GM21526 (cell line): ENCODE measurements around the gene GALNT4.

Experiments
- ATAC-seq: cut with Tn5 transposase; IDR thresholded peaks from one replicate; pipeline ENCODE4 v1.9.1; 2021; ENCODE audit warnings: moderate library complexity; ENCODE audit not compliant: unreplicated experiment, low FRiP score

The GALNT4 gene

GRCh38 chr12:89537389-89537788 lies 12.8 kb upstream of the GALNT4 start:
- ATAC-seq: no peak

- no peak for ATAC-seq
Measured at GRCh38 chr12:89529738-89530137, 5.1 kb upstream of the GALNT4 start.

- no peak for ATAC-seq
Measured at GRCh38 chr12:89528434-89528833, 3.8 kb upstream of the GALNT4 start.

- ATAC-seq: peak; percentile 68
Measured at GRCh38 chr12:89525824-89526770, 1.5 kb upstream of the GALNT4 start, which contains the start of gene POC1B. TSS of gene POC1B (minus strand) at chr12:89526047. CDS start at chr12:89525895, 152 bp downstream.

- ATAC-seq: peak; percentile 23
Measured at GRCh38 chr12:89525305-89525823, 768 bp upstream of the GALNT4 start.

- no peak for ATAC-seq
Measured at GRCh38 chr12:89523843-89524540, 604 bp downstream of the GALNT4 start.

GRCh38 chr12:89523393-89523792 lies 1.2 kb downstream of the GALNT4 start:
- ATAC-seq: no peak

GRCh38 chr12:89521364-89522223 lies 3.0 kb downstream of the GALNT4 start:
- ATAC-seq: no peak

- no peak for ATAC-seq
Measured at GRCh38 chr12:89517720-89518119, 6.9 kb downstream of the GALNT4 start.

GRCh38 chr12:89516633-89517032 lies 8.0 kb downstream of the GALNT4 start:
- no peak for ATAC-seq

GRCh38 chr12:89514751-89515150 lies 9.8 kb downstream of the GALNT4 start:
- peak; percentile 72 for ATAC-seq

GRCh38 chr12:89513544-89513943 lies 11.1 kb downstream of the GALNT4 start:
- no peak for ATAC-seq

- ATAC-seq: no peak
Measured at GRCh38 chr12:89507015-89507824, 17.4 kb downstream of the GALNT4 start.

- ATAC-seq: no peak
Measured at GRCh38 chr12:89506050-89506449, 18.5 kb downstream of the GALNT4 start.

- no peak for ATAC-seq
Measured at GRCh38 chr12:89504560-89505346, 19.8 kb downstream of the GALNT4 start.

- no peak for ATAC-seq
Measured at GRCh38 chr12:89501793-89502192, 22.8 kb downstream of the GALNT4 start.

GRCh38 chr12:89499857-89500256 lies 24.7 kb downstream of the GALNT4 start:
- no peak for ATAC-seq

GRCh38 chr12:89497467-89497866 lies 27.1 kb downstream of the GALNT4 start:
- no peak for ATAC-seq

- no peak for ATAC-seq
Measured at GRCh38 chr12:89497005-89497404, 27.6 kb downstream of the GALNT4 start.
